HL-60 (cell line): ENCODE results near the gene DHRSX.

Source experiments
- DNase-seq, 2 experiments: peaks; one replicate each; pipeline ENCODE4 v3.0.0-alpha.2; 2010 to 2020; ENCODE audit warnings: low read depth in 1 of 2, low spot score in 1 of 2
- H3K27ac ChIP-seq: fragments of 250-450 bp; sonication (Bioruptor Pico); replicated peaks from 2 replicates; pipeline ENCODE4 v1.5.1; 2020; ENCODE audit warnings: mild to moderate bottlenecking, moderate library complexity
- H3K27me3 ChIP-seq: fragments of 250-450 bp; sonication (Bioruptor Pico); 2 replicates; pipeline ENCODE4 v1.5.1; 2021; ENCODE audit warnings: mild to moderate bottlenecking, moderate library complexity; ENCODE audit not compliant: insufficient read depth, poor library complexity, severe bottlenecking
- H3K4me3 ChIP-seq: replicated peaks from 2 replicates; pipeline ENCODE4 v1.5.1; 2011; ENCODE audit warnings: mild to moderate bottlenecking, control low read depth, low read length; ENCODE audit not compliant: insufficient read depth
- CTCF ChIP-seq: IDR thresholded peaks from one replicate; pipeline ENCODE4 v1.5.1; 2011; ENCODE audit warnings: low read length, control low read depth, inconsistent platforms; ENCODE audit not compliant: insufficient read depth
- GABPA ChIP-seq: IDR thresholded peaks from 2 replicates; pipeline ENCODE4 v1.6.1; 2012; ENCODE audit warnings: low read depth
- POLR2AphosphoS5 ChIP-seq: IDR thresholded peaks from 2 replicates; pipeline ENCODE4 v1.6.1; 2012; ENCODE audit warnings: low read depth
- REST ChIP-seq: IDR thresholded peaks from 2 replicates; pipeline ENCODE4 v1.6.1; 2012; ENCODE audit warnings: low read depth; ENCODE audit not compliant: insufficient replicate concordance
- SPI1 ChIP-seq: IDR thresholded peaks from 2 replicates; pipeline ENCODE4 v1.6.1; 2012; ENCODE audit warnings: low read depth, mild to moderate bottlenecking, borderline replicate concordance

The DHRSX gene

GRCh38 chrX:2468261-2469195, 32.2 kb downstream of the DHRSX start:
- DNase-seq: no peak
- no peak overlapping the region for H3K27ac ChIP-seq
- no peak overlapping the region for H3K4me3 ChIP-seq
- TF ChIP-seq REST: no peak
- TF ChIP-seq GABPA: no peak
- no peak for TF ChIP-seq POLR2AphosphoS5
- TF ChIP-seq SPI1: no peak
- TF ChIP-seq CTCF: no peak
- no peaks in the 10 kb centered on the region for H3K27me3 ChIP-seq

GRCh38 chrX:2466876-2467656, 33.7 kb downstream of the DHRSX start:
- no peak for DNase-seq
- Histone ChIP-seq H3K27ac (no peak overlapping the region), H3K4me3 (no peak overlapping the region), H3K27me3 (no peaks in the 10 kb centered on the region)
- TF ChIP-seq REST (no peak), GABPA (no peak), POLR2AphosphoS5 (no peak), SPI1 (no peak), CTCF (no peak)

GRCh38 chrX:2464677-2465166, 36.1 kb downstream of the DHRSX start:
- no peaks in the 10 kb centered on the region for H3K27me3 ChIP-seq
- H3K4me3 ChIP-seq: no peak overlapping the region
- DNase-seq: no peak
- no peak overlapping the region for H3K27ac ChIP-seq
- TF ChIP-seq REST (no peak), CTCF (no peak), GABPA (no peak), SPI1 (no peak), POLR2AphosphoS5 (no peak)
